Cardiac muscle cell (in vitro differentiated cells and primary cell): Measurements from ENCODE around the gene ADGRL4. TPM values are rescaled to one million over a fixed set of nuclear protein-coding genes. Genes with fewer than 3 reads are reported as not detected.
"Not testable (repeated sequence)": the region's sequence is repeated elsewhere in the genome, so short reads cannot be mapped to it uniquely, and the experiment has no call there.

Experiments used
- DNase-seq, 2 donors: peaks; one replicate each; pipeline versions ENCODE4 v3.0.0 to v3.0.0-alpha.2; 2010 to 2017; ENCODE audit warnings: low read depth in 1 of 2, low spot score in 1 of 2
- H3K27ac ChIP-seq: fragments of 200-600 bp; sonication (generic); 2 replicates; pipeline ENCODE4 v1.5.1; 2016
- H3K27me3 ChIP-seq: fragments of 200-600 bp; sonication (generic); 2 replicates; pipeline ENCODE4 v1.6.0; 2016; ENCODE audit warnings: control low read depth
- H3K36me3 ChIP-seq: fragments of 200-600 bp; sonication (generic); 2 replicates; pipeline ENCODE4 v1.5.1; 2016; ENCODE audit warnings: control low read depth
- H3K4me1 ChIP-seq: fragments of 200-600 bp; sonication (generic); 2 replicates; pipeline ENCODE4 v1.8.1; 2017; ENCODE audit warnings: low read depth, mild to moderate bottlenecking, mixed run types
- H3K4me3 ChIP-seq: fragments of 200-600 bp; sonication (generic); 2 replicates; pipeline ENCODE4 v1.5.1; 2016; ENCODE audit warnings: mild to moderate bottlenecking
- H3K9me3 ChIP-seq: fragments of 200-600 bp; sonication (generic); 2 replicates; pipeline ENCODE4 v1.5.1; 2017; ENCODE audit warnings: low read depth, mild to moderate bottlenecking, control low read depth
- CTCF ChIP-seq: IDR thresholded peaks from 2 replicates; pipeline ENCODE4 v1.5.1; 2012; ENCODE audit warnings: low read depth, mild to moderate bottlenecking, low read length
- polyA plus RNA-seq: library from polyadenylated mRNA; unstranded; fragments of >200 nt; fragmentation: Nextera tagmentation; extraction: Ambion mirVana; gene quantifications from 2 replicates; pipeline ENCODE4 v1.2.1, GENCODE V29; 2016
- total RNA-seq: library from RNA; depleted of rRNA; stranded (reverse); fragments of >200 nt; gene quantifications from 2 replicates; pipeline ENCODE4 v1.2.3, GENCODE V29; 2016

The ADGRL4 gene
- total and polyA plus RNA-seq, 2 experiments from 2014 or later: 0.12 to 0.78 TPM

GRCh38 chr1:78972723-78973122 is 33.8 kb downstream of the ADGRL4 start:
- Histone ChIP-seq H3K4me3 (no peak overlapping the region), H3K27ac (no peak overlapping the region), H3K9me3 (no peaks in the 10 kb centered on the region), H3K27me3 (no peaks in the 10 kb centered on the region), H3K4me1 (no peaks in the 10 kb centered on the region), H3K36me3 (no peaks in the 10 kb centered on the region)
- no peak for TF ChIP-seq CTCF
- DNase-seq: no peak

- H3K9me3 ChIP-seq, H3K36me3 ChIP-seq, H3K27me3 ChIP-seq, DNase-seq, H3K4me1 ChIP-seq, H3K27ac ChIP-seq, H3K4me3 ChIP-seq: not testable (repeated sequence)
Observed at GRCh38 chr1:78967091-78967490, 39.4 kb downstream of the ADGRL4 start.

DNA sequence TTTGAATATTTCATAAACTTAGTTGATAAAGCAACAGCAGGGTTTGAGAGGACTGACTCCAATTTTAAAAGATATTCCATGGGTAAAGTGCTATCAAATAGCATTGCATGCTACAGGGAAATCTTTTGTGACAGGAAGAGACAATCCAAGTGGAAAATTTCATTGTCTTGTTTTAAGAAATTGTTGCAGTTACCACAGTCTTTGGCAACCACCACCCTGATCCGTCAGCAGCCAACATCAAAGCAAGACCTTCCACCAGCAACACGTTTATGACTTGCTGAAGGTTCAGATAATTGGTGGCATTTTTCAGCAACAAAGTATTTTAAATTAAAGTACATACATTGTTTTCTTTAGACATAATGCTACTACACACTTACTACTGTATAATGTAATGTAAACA is 47.8 kb downstream of the ADGRL4 start:
- TF ChIP-seq CTCF: no peak
- Histone ChIP-seq H3K27me3 (no peaks in the 10 kb centered on the region), H3K36me3 (no peaks in the 10 kb centered on the region), H3K9me3 (no peaks in the 10 kb centered on the region), H3K4me1 (no peaks in the 10 kb centered on the region), H3K27ac (no peak overlapping the region), H3K4me3 (no peak overlapping the region)
- DNase-seq: peak in 1 of 2 donors; percentile 38

DNA sequence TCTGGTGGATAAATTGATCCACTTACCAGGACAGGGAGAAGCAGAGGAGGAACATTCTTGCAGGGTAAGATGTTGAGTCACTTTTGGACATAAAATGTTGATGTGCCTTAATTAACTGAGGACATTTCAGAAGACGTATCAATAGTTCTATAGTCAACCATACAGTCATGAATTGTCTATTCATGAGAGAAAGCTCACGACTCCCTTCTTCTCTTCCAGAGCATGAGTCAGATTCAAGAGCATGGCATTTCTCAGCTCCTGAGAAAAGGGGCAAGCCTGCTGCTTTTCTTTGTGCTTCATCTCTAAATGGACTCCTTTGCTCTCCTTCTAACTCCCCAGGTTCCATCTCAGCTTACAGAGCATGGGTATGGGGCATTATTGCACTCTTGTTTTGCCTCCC is 55.7 kb downstream of the ADGRL4 start:
- H3K27ac ChIP-seq: no peak overlapping the region
- no peaks in the 10 kb centered on the region for H3K9me3 ChIP-seq
- TF ChIP-seq CTCF: no peak
- no peaks in the 10 kb centered on the region for H3K36me3 ChIP-seq
- H3K4me1 ChIP-seq: no peaks in the 10 kb centered on the region
- DNase-seq: no peak
- H3K27me3 ChIP-seq: no peaks in the 10 kb centered on the region
- H3K4me3 ChIP-seq: no peak overlapping the region

DNA sequence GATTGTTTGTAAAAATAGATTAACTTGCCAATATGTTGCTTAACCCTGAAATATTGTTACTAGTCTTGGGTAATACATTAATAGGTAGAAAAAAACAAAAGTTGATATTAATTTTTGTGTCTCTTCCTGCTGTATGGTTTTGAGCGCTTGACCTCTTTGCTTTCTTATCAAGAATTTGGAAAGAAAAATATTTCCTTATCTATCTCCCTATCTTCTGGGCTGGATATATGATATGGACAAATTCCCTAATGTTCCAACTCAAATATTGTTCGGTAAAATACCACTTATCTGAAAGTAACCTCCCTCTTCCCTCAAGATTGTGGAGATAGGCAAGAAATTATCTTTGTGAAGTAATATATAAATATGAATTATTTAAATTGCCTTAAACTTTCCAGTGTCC is 57.3 kb downstream of the ADGRL4 start:
- Histone ChIP-seq H3K27ac (no peak overlapping the region), H3K4me1 (no peaks in the 10 kb centered on the region), H3K9me3 (no peaks in the 10 kb centered on the region), H3K36me3 (no peaks in the 10 kb centered on the region), H3K27me3 (no peaks in the 10 kb centered on the region), H3K4me3 (no peak overlapping the region)
- no peak for DNase-seq
- no peak for TF ChIP-seq CTCF

DNA sequence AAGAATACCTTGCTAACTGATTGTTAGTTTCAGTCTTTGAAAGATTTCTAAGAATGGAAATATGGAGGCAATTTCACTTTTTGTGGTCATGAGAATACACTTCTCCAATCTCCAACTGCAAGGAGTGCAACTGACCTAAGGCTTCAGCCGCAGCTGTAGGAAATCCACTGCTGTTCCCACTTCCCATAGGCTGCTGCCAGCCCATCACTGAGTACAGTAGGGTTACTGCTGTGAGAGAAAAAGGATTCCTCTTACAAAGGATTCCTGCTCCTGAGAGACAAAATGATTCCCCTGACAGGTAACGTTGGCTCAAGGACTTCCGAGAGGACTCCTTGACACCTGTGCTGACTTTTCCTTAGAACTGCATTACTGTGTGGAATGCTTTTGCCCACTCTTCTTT is 87.4 kb downstream of the ADGRL4 start:
- no peak for TF ChIP-seq CTCF
- no peaks in the 10 kb centered on the region for H3K36me3 ChIP-seq
- H3K4me1 ChIP-seq: no peaks in the 10 kb centered on the region
- no peaks in the 10 kb centered on the region for H3K27me3 ChIP-seq
- H3K9me3 ChIP-seq: no peaks in the 10 kb centered on the region
- H3K4me3 ChIP-seq: no peak overlapping the region
- no peak for DNase-seq
- H3K27ac ChIP-seq: no peak overlapping the region
